SK-N-SH (cell line): ENCODE measurements around the gene BSN. TPM values are rescaled to one million over a fixed set of nuclear protein-coding genes. Genes with fewer than 3 reads are reported as not detected.

Experiments used
- CTCF ChIA-PET: fragments of 300-600, 350-600 bp; formaldehyde crosslinking; extraction: SDS; loops from one replicate; lab custom pipeline; 2021; lab: Yijun Ruan, JAX
- POLR2A ChIA-PET: fragments of 350-600 bp; sonication (Branson Sonifier 250); formaldehyde crosslinking; extraction: SDS; loops from one replicate; lab custom pipeline; 2020; ENCODE audit warnings: antibody characterized with exemption, inconsistent platforms; lab: Yijun Ruan, JAX
- DNase-seq: peaks from one replicate; pipeline ENCODE4 v3.0.0; 2012
- H2AFZ ChIP-seq: fragments of 200-600 bp; sonication (generic); 2 replicates; pipeline ENCODE4 v1.8.1; 2016; ENCODE audit warnings: antibody characterized with exemption, mild to moderate bottlenecking, low read depth
- H3F3A ChIP-seq: fragments of 200-600 bp; sonication (generic); replicated peaks from 2 replicates; pipeline ENCODE3; 2016; ENCODE audit warnings: antibody characterized with exemption, mild to moderate bottlenecking; ENCODE audit not compliant: insufficient read depth
- H3K27ac ChIP-seq, 2 experiments: fragments of 200-500 bp in 1 of 2; fragments of 200-600 bp in 1 of 2; sonication (Bioruptor generic) in 1 of 2; sonication (generic), shearing (Covaris generic) in 1 of 2; 2 replicates each; pipeline versions ENCODE4 v1.5.1 to v1.6.1; 2014 to 2016; ENCODE audit warnings: low read depth in 2 of 2, inconsistent platforms in 1 of 2, low read length in 1 of 2, mild to moderate bottlenecking in 1 of 2, mixed read lengths in 1 of 2
- H3K27me3 ChIP-seq: fragments of 200-600 bp; sonication (generic), shearing (Covaris generic); 2 replicates; pipeline ENCODE4 v1.6.1; 2016; ENCODE audit warnings: mixed run types; ENCODE audit not compliant: insufficient read depth
- H3K36me3 ChIP-seq, 2 experiments: fragments of 200-500 bp in 1 of 2; fragments of 200-600 bp in 1 of 2; sonication (Bioruptor generic) in 1 of 2; sonication (generic) in 1 of 2; replicated peaks in 1 of 2; 2 replicates each; pipeline versions ENCODE3 to v1.5.1; 2014 to 2016; ENCODE audit warnings: low read length in 1 of 2, mild to moderate bottlenecking in 1 of 2; ENCODE audit not compliant: insufficient read depth in 2 of 2, control insufficient read depth in 1 of 2
- H3K4me1 ChIP-seq, 2 experiments: fragments of 200-500 bp in 1 of 2; fragments of 200-600 bp in 1 of 2; sonication (Bioruptor generic) in 1 of 2; sonication (generic), shearing (Covaris generic) in 1 of 2; 2 replicates each; pipeline versions ENCODE4 v1.5.1 to v1.6.1; 2014 to 2016; ENCODE audit warnings: low read depth in 1 of 2, low read length in 1 of 2, mixed run types in 1 of 2; ENCODE audit not compliant: insufficient read depth in 2 of 2, control insufficient read depth in 1 of 2
- H3K4me2 ChIP-seq: fragments of 200-600 bp; sonication (generic), shearing (Covaris generic); 2 replicates; pipeline ENCODE4 v1.6.1; 2017; ENCODE audit warnings: mixed run types
- H3K4me3 ChIP-seq, 2 experiments: fragments of 200-500 bp in 1 of 2; fragments of 200-600 bp in 1 of 2; sonication (Bioruptor generic) in 1 of 2; sonication (generic), shearing (Covaris generic) in 1 of 2; 2 replicates each; pipeline versions ENCODE4 v1.5.1 to v1.8.1; 2014 to 2016; ENCODE audit warnings: low read depth in 2 of 2, inconsistent platforms in 1 of 2, low read length in 1 of 2, mild to moderate bottlenecking in 1 of 2, mixed read lengths in 1 of 2, moderate library complexity in 1 of 2
- H3K79me2 ChIP-seq: fragments of 200-600 bp; sonication (generic); 2 replicates; pipeline ENCODE4 v1.8.1; 2017; ENCODE audit warnings: mild to moderate bottlenecking; ENCODE audit not compliant: insufficient read depth
- H3K9ac ChIP-seq: fragments of 200-600 bp; sonication (generic); 2 replicates; pipeline ENCODE4 v1.6.1; 2017; ENCODE audit warnings: mixed run types
- H3K9me2 ChIP-seq: fragments of 200-600 bp; sonication (generic); 2 replicates; pipeline ENCODE4 v1.6.1; 2017; ENCODE audit warnings: mixed run types
- H3K9me3 ChIP-seq: fragments of 200-600 bp; sonication (generic); 2 replicates; pipeline ENCODE4 v1.6.1; 2017; ENCODE audit warnings: mixed run types, mild to moderate bottlenecking, moderate library complexity
- H4K20me1 ChIP-seq: fragments of 200-600 bp; sonication (generic); 2 replicates; pipeline ENCODE4 v1.6.1; 2017; ENCODE audit warnings: mild to moderate bottlenecking, mixed run types; ENCODE audit not compliant: insufficient read depth
- CHD2 ChIP-seq: fragments of 150-350 bp; IDR thresholded peaks from 2 replicates; pipeline ENCODE4 v1.6.1; 2018; ENCODE audit warnings: low read length; ENCODE audit not compliant: partially characterized antibody
- CTCF ChIP-seq: fragments of 200-600 bp; sonication (generic); IDR thresholded peaks from 2 replicates; pipeline ENCODE4 v1.6.1; 2017; ENCODE audit warnings: antibody characterized with exemption, mild to moderate bottlenecking, moderate library complexity
- ELF1 ChIP-seq: IDR thresholded peaks from 2 replicates; pipeline ENCODE4 v1.4.0; 2012
- EP300 ChIP-seq, 2 experiments: IDR thresholded peaks; 2 replicates each; pipeline versions ENCODE4 v1.4.0 to v1.6.1; 2012; ENCODE audit warnings: borderline replicate concordance in 1 of 2, low read depth in 1 of 2, low read length in 1 of 2
- FOXJ3 ChIP-seq: sonication (generic); formaldehyde crosslinking; IDR thresholded peaks from 2 replicates; pipeline ENCODE4 v1.5.1; 2020; ENCODE audit warnings: mild to moderate bottlenecking, missing genetic modification reagents
- FOXM1 ChIP-seq: IDR thresholded peaks from 2 replicates; pipeline ENCODE4 v1.4.0; 2012; ENCODE audit warnings: low read depth, mild to moderate bottlenecking
- GABPA ChIP-seq: IDR thresholded peaks from 2 replicates; pipeline ENCODE4 v1.4.0; 2012; ENCODE audit warnings: low read depth, mild to moderate bottlenecking
- GATA2 ChIP-seq: sonication (generic); formaldehyde crosslinking; IDR thresholded peaks from 2 replicates; pipeline ENCODE4 v1.5.0; 2020; ENCODE audit warnings: mild to moderate bottlenecking, missing genetic modification reagents
- JUND ChIP-seq: IDR thresholded peaks from 2 replicates; pipeline ENCODE4 v1.4.0; 2012
- MEF2A ChIP-seq: IDR thresholded peaks from 2 replicates; pipeline ENCODE4 v1.4.0; 2012; ENCODE audit warnings: low read depth, borderline replicate concordance
- MXI1 ChIP-seq: IDR thresholded peaks from 2 replicates; pipeline ENCODE4 v1.6.1; 2012; ENCODE audit warnings: mild to moderate bottlenecking, low read depth, low read length, improper control_type of control experiment
- NRF1 ChIP-seq: IDR thresholded peaks from 2 replicates; pipeline ENCODE4 v1.6.1; 2012; ENCODE audit warnings: low read depth, mild to moderate bottlenecking, low read length
- POLR2AphosphoS5 ChIP-seq: IDR thresholded peaks from 2 replicates; pipeline ENCODE4 v1.6.1; 2012; ENCODE audit warnings: low read depth, low read length
- RFX5 ChIP-seq: IDR thresholded peaks from 2 replicates; pipeline ENCODE4 v1.6.1; 2012; ENCODE audit warnings: mild to moderate bottlenecking, improper control_type of control experiment, low read length
- SIN3A ChIP-seq: IDR thresholded peaks from 2 replicates; pipeline ENCODE4 v1.6.1; 2012; ENCODE audit warnings: low read depth, mild to moderate bottlenecking, low read length, moderate library complexity, borderline replicate concordance
- SMC3 ChIP-seq: IDR thresholded peaks from 2 replicates; pipeline ENCODE4 v1.6.1; 2012; ENCODE audit warnings: low read depth, low read length, improper control_type of control experiment
- TAF1 ChIP-seq: IDR thresholded peaks from 2 replicates; pipeline ENCODE4 v1.6.1; 2012; ENCODE audit warnings: low read depth, mild to moderate bottlenecking, low read length, moderate library complexity, borderline replicate concordance
- TEAD4 ChIP-seq: IDR thresholded peaks from 2 replicates; pipeline ENCODE4 v1.4.0; 2012; ENCODE audit warnings: mild to moderate bottlenecking, borderline replicate concordance; ENCODE audit not compliant: insufficient read depth
- USF1 ChIP-seq: IDR thresholded peaks from 2 replicates; pipeline ENCODE4 v1.4.0; 2012; ENCODE audit warnings: low read depth, borderline replicate concordance
- WGBS: methylation state at CpG from one replicate; pipeline ENCODE4 v1.1.6; 2017; ENCODE audit warnings: low lambda C conversion rate; 5-methylcytosine and 5-hydroxymethylcytosine counted together
- polyA plus RNA-seq, 3 experiments: library from polyadenylated mRNA; depleted of rRNA; stranded (reverse); fragments of >200 nt; gene quantifications; 2 replicates each; pipeline ENCODE4 v1.2.3, GENCODE V29; 2012
- TF ChIP-seq, protein P1 (sequence below): IDR thresholded peaks from 2 replicates; pipeline ENCODE4 v1.4.0; 2012; ENCODE audit warnings: low read depth, borderline replicate concordance

Gene BSN
- polyA plus RNA-seq, 1 of the 3 experiments (the other 2 are of a cell fraction), result 0.07 TPM

DNA sequence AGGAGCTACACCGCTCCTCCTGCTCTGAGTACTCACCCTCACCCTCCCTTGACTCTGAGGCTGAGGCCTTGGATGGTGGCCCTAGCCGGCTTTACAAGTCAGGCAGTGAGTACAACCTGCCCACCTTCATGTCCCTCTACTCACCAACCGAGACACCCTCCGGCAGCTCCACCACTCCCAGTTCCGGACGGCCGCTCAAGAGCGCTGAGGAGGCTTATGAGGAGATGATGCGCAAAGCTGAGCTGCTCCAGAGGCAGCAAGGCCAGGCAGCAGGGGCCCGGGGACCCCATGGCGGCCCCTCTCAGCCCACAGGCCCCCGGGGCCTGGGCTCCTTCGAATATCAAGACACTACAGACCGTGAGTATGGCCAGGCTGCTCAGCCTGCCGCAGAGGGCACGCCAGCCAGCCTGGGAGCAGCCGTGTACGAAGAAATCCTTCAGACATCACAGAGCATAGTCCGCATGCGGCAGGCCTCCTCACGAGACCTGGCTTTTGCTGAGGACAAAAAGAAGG lies 98.7 kb downstream of the BSN start (continued):
- TF ChIP-seq GATA2 (CRISPR knock-in tag), result no peak
- no peak for TF ChIP-seq TAF1
- TF ChIP-seq SMC3, result no peak

- 84% methylated on average over 6 of the region's 8 CpGs for WGBS
- TF ChIP-seq TEAD4, result no peak
- no peak for TF ChIP-seq FOXJ3 (CRISPR knock-in tag)
- no peak for TF ChIP-seq SIN3A
- TF ChIP-seq FOXM1, result no peak
- TF ChIP-seq EP300 (IDR thresholded peaks at IDR 0.05; ENCODE audit: borderline replicate concordance in 1 of 2, low read depth in 1 of 2, low read length in 1 of 2), result no peak
- TF ChIP-seq MEF2A, result no peak
- no peak for TF ChIP-seq CTCF
- no peak for TF ChIP-seq NRF1
- no peak for TF ChIP-seq POLR2AphosphoS5
- TF ChIP-seq, protein P1, sequence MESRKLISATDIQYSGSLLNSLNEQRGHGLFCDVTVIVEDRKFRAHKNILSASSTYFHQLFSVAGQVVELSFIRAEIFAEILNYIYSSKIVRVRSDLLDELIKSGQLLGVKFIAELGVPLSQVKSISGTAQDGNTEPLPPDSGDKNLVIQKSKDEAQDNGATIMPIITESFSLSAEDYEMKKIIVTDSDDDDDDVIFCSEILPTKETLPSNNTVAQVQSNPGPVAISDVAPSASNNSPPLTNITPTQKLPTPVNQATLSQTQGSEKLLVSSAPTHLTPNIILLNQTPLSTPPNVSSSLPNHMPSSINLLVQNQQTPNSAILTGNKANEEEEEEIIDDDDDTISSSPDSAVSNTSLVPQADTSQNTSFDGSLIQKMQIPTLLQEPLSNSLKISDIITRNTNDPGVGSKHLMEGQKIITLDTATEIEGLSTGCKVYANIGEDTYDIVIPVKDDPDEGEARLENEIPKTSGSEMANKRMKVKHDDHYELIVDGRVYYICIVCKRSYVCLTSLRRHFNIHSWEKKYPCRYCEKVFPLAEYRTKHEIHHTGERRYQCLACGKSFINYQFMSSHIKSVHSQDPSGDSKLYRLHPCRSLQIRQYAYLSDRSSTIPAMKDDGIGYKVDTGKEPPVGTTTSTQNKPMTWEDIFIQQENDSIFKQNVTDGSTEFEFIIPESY, result no peak
- TF ChIP-seq ELF1, result no peak
- TF ChIP-seq JUND, result no peak
- no peak for TF ChIP-seq USF1
- no peak for TF ChIP-seq MXI1
- TF ChIP-seq TAF1, result no peak
- TF ChIP-seq RFX5, result no peak
- no peak for TF ChIP-seq CHD2
- TF ChIP-seq GABPA, result no peak
- no peaks in the 10 kb centered on the region for H3K79me2 ChIP-seq
These were observed 99.3 kb downstream of the BSN start for GRCh38 chr3:49653621-49654020.

More at GRCh38 chr3:49653621-49654020, 99.3 kb downstream of the BSN start:
- H3K9ac ChIP-seq, result no peak overlapping the region
- CTCF ChIA-PET, result interaction anchor here (0.9 to 1.7 kb wide), 2 partner anchors 18 to 114 kb away, joined by 3 to 7 read pairs; no protein-coding TSS in a partner anchor
- no peaks in the 10 kb centered on the region for H3K27me3 ChIP-seq
- no peaks in the 10 kb centered on the region for H3K36me3 ChIP-seq
- H3K4me3 ChIP-seq, result no peak overlapping the region
- H3K9me3 ChIP-seq, result no peaks in the 10 kb centered on the region
- no peak overlapping the region for H3K27ac ChIP-seq
- POLR2A ChIA-PET, result no interaction called here
- H3K9me2 ChIP-seq, result no peaks in the 10 kb centered on the region
- H3K4me1 ChIP-seq, result peaks cover 0 to 2% of the 10 kb centered on the region in 2 experiments; a peak in 1 of 4 replicates
- no peak overlapping the region for H3K4me2 ChIP-seq
- no peak for DNase-seq
- H2AFZ ChIP-seq, result no peak overlapping the region
- H4K20me1 ChIP-seq, result no peaks in the 10 kb centered on the region
- no peaks in the 10 kb centered on the region for H3F3A ChIP-seq
